Stimulated activated naive CD8-positive, alpha-beta T cell treated with anti-CD3 and anti-CD28 coated beads, Interleukin-15, Interleukin-2, amounts not matched to agents 100 ng/mL and 50 ng/mL, for 24 hours (primary cell): ENCODE data around the gene TAF4.

Experiments used
- H3K27ac Mint-ChIP-seq: one replicate; pipeline ENCODE4 v1.8.0; 2021; ENCODE audit warnings: mild to moderate bottlenecking, mixed read lengths
- H3K27me3 Mint-ChIP-seq: one replicate; pipeline ENCODE4 v1.8.0; 2021; ENCODE audit warnings: mixed read lengths
- H3K36me3 Mint-ChIP-seq: one replicate; pipeline ENCODE4 v1.8.0; 2021; ENCODE audit warnings: low read depth, mixed read lengths
- H3K4me1 Mint-ChIP-seq: one replicate; pipeline ENCODE4 v1.8.0; 2021; ENCODE audit warnings: low read depth, mixed read lengths
- H3K4me3 Mint-ChIP-seq: one replicate; pipeline ENCODE4 v1.8.0; 2021; ENCODE audit warnings: mild to moderate bottlenecking, mixed read lengths
- H3K9me3 Mint-ChIP-seq: one replicate; pipeline ENCODE4 v1.8.0; 2021; ENCODE audit warnings: mixed read lengths

The TAF4 gene

GRCh38 chr20:62018437-62019143 lies 47.1 kb downstream of the TAF4 start:
- no peaks in the 10 kb centered on the region for H3K36me3 Mint-ChIP-seq
- no peaks in the 10 kb centered on the region for H3K9me3 Mint-ChIP-seq
- no peak overlapping the region for H3K27ac Mint-ChIP-seq
- no peak overlapping the region for H3K4me3 Mint-ChIP-seq
- H3K27me3 Mint-ChIP-seq, result no peaks in the 10 kb centered on the region
- peaks cover 16% of the 10 kb centered on the region for H3K4me1 Mint-ChIP-seq

GRCh38 chr20:62015540-62016288 lies 50.0 kb downstream of the TAF4 start:
- Mint-ChIP-seq H3K9me3 (no peaks in the 10 kb centered on the region), H3K4me3 (no peak overlapping the region), H3K27me3 (no peaks in the 10 kb centered on the region), H3K4me1 (peaks cover 18% of the 10 kb centered on the region), H3K27ac (no peak overlapping the region), H3K36me3 (peaks cover 10% of the 10 kb centered on the region)

GRCh38 chr20:62014889-62015537 lies 50.7 kb downstream of the TAF4 start:
- peaks cover 14% of the 10 kb centered on the region for H3K4me1 Mint-ChIP-seq
- H3K27me3 Mint-ChIP-seq, result no peaks in the 10 kb centered on the region
- H3K36me3 Mint-ChIP-seq, result peaks cover 10% of the 10 kb centered on the region
- no peak overlapping the region for H3K4me3 Mint-ChIP-seq
- no peak overlapping the region for H3K27ac Mint-ChIP-seq
- H3K9me3 Mint-ChIP-seq, result no peaks in the 10 kb centered on the region

- no peaks in the 10 kb centered on the region for H3K9me3 Mint-ChIP-seq
- peaks cover 12% of the 10 kb centered on the region for H3K4me1 Mint-ChIP-seq
- no peaks in the 10 kb centered on the region for H3K27me3 Mint-ChIP-seq
- no peak overlapping the region for H3K4me3 Mint-ChIP-seq
- H3K27ac Mint-ChIP-seq, result no peak overlapping the region
- H3K36me3 Mint-ChIP-seq, result peaks cover 12% of the 10 kb centered on the region
These were observed 51.2 kb downstream of the TAF4 start for GRCh38 chr20:62014488-62014775.

- H3K27ac Mint-ChIP-seq, result no peak overlapping the region
- peaks cover 8% of the 10 kb centered on the region for H3K4me1 Mint-ChIP-seq
- H3K36me3 Mint-ChIP-seq, result peaks cover 24% of the 10 kb centered on the region
- no peak overlapping the region for H3K4me3 Mint-ChIP-seq
- no peaks in the 10 kb centered on the region for H3K9me3 Mint-ChIP-seq
- H3K27me3 Mint-ChIP-seq, result no peaks in the 10 kb centered on the region
These were observed 53.0 kb downstream of the TAF4 start for GRCh38 chr20:62012631-62013030.

GRCh38 chr20:62011938-62012534 lies 53.6 kb downstream of the TAF4 start:
- Mint-ChIP-seq H3K27ac (no peak overlapping the region), H3K9me3 (no peaks in the 10 kb centered on the region), H3K4me3 (no peak overlapping the region), H3K36me3 (peaks cover 30% of the 10 kb centered on the region), H3K4me1 (peaks cover 8% of the 10 kb centered on the region), H3K27me3 (no peaks in the 10 kb centered on the region)

- H3K4me3 Mint-ChIP-seq, result no peak overlapping the region
- no peaks in the 10 kb centered on the region for H3K27me3 Mint-ChIP-seq
- no peaks in the 10 kb centered on the region for H3K9me3 Mint-ChIP-seq
- peaks cover 35% of the 10 kb centered on the region for H3K36me3 Mint-ChIP-seq
- peaks cover 8% of the 10 kb centered on the region for H3K4me1 Mint-ChIP-seq
- no peak overlapping the region for H3K27ac Mint-ChIP-seq
These were observed 54.3 kb downstream of the TAF4 start for GRCh38 chr20:62011403-62011790.

- Mint-ChIP-seq H3K4me1 (peaks cover 8% of the 10 kb centered on the region), H3K36me3 (peaks cover 39% of the 10 kb centered on the region), H3K27ac (no peak overlapping the region), H3K9me3 (no peaks in the 10 kb centered on the region), H3K27me3 (no peaks in the 10 kb centered on the region), H3K4me3 (no peak overlapping the region)
These were observed 54.9 kb downstream of the TAF4 start for GRCh38 chr20:62010551-62011402.

- no peak overlapping the region for H3K27ac Mint-ChIP-seq
- H3K9me3 Mint-ChIP-seq, result no peaks in the 10 kb centered on the region
- H3K27me3 Mint-ChIP-seq, result no peaks in the 10 kb centered on the region
- peaks cover 8% of the 10 kb centered on the region for H3K4me1 Mint-ChIP-seq
- H3K36me3 Mint-ChIP-seq, result peaks cover 42% of the 10 kb centered on the region
- no peak overlapping the region for H3K4me3 Mint-ChIP-seq
These were observed 55.7 kb downstream of the TAF4 start for GRCh38 chr20:62009869-62010445.

GRCh38 chr20:62009322-62009721 lies 56.4 kb downstream of the TAF4 start:
- Mint-ChIP-seq H3K36me3 (peaks cover 42% of the 10 kb centered on the region), H3K27me3 (no peaks in the 10 kb centered on the region), H3K9me3 (no peaks in the 10 kb centered on the region), H3K4me3 (no peak overlapping the region), H3K4me1 (peaks cover 8% of the 10 kb centered on the region), H3K27ac (no peak overlapping the region)

GRCh38 chr20:62008643-62009183 lies 57.0 kb downstream of the TAF4 start:
- no peak overlapping the region for H3K27ac Mint-ChIP-seq
- H3K4me1 Mint-ChIP-seq, result peaks cover 8% of the 10 kb centered on the region
- peaks cover 42% of the 10 kb centered on the region for H3K36me3 Mint-ChIP-seq
- H3K4me3 Mint-ChIP-seq, result no peak overlapping the region
- H3K9me3 Mint-ChIP-seq, result no peaks in the 10 kb centered on the region
- no peaks in the 10 kb centered on the region for H3K27me3 Mint-ChIP-seq

GRCh38 chr20:62007127-62007647 lies 58.5 kb downstream of the TAF4 start:
- Mint-ChIP-seq H3K9me3 (no peaks in the 10 kb centered on the region), H3K4me3 (no peak overlapping the region), H3K27ac (no peak overlapping the region), H3K27me3 (no peaks in the 10 kb centered on the region), H3K36me3 (peaks cover 44% of the 10 kb centered on the region), H3K4me1 (peaks cover 8% of the 10 kb centered on the region)

- Mint-ChIP-seq H3K36me3 (peaks cover 51% of the 10 kb centered on the region), H3K4me3 (no peak overlapping the region), H3K4me1 (peaks cover 8% of the 10 kb centered on the region), H3K27ac (no peak overlapping the region), H3K27me3 (no peaks in the 10 kb centered on the region), H3K9me3 (no peaks in the 10 kb centered on the region)
These were observed 59.2 kb downstream of the TAF4 start for GRCh38 chr20:62006482-62006881.

- H3K36me3 Mint-ChIP-seq, result peaks cover 59% of the 10 kb centered on the region
- H3K27me3 Mint-ChIP-seq, result no peaks in the 10 kb centered on the region
- H3K4me3 Mint-ChIP-seq, result no peak overlapping the region
- H3K9me3 Mint-ChIP-seq, result no peaks in the 10 kb centered on the region
- H3K27ac Mint-ChIP-seq, result no peak overlapping the region
- H3K4me1 Mint-ChIP-seq, result no peaks in the 10 kb centered on the region
These were observed 61.1 kb downstream of the TAF4 start for GRCh38 chr20:62004614-62005013.
